Embryonic facial prominence (tissue), 1 donor: ENCODE results near the gene ACOT7.

Source experiments
- DNase-seq: peaks from one replicate; pipeline ENCODE4 v3.0.0-alpha.2; 2016; ENCODE audit errors: extremely low spot score

ACOT7 gene

GRCh38 chr1:6271554-6271953 lies 122.0 kb downstream of the ACOT7 start:
- DNase-seq, result no peak

- DNase-seq, result no peak
Observed at GRCh38 chr1:6271006-6271405, 122.6 kb downstream of the ACOT7 start.

DNA sequence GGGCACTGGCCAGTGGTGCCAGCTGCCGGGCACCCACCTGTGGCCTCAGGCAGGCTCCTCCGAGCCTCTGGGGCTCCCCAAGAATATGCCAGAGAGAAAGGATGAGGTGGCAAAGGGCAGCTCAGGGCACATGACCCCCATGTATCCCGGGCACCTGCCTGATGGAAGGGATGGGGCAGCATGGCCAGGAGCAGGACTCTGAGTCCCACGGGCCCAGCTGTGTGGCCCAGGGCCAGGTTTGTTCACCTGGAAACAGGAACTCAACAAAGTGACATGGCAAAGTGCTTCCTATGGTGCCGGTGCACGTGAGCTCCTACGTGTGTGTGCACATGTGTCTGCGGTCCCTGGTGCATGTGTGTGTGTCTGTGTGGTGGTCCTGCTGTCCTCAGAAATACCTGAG lies 123.2 kb downstream of the ACOT7 start:
- DNase-seq, result no peak

DNA sequence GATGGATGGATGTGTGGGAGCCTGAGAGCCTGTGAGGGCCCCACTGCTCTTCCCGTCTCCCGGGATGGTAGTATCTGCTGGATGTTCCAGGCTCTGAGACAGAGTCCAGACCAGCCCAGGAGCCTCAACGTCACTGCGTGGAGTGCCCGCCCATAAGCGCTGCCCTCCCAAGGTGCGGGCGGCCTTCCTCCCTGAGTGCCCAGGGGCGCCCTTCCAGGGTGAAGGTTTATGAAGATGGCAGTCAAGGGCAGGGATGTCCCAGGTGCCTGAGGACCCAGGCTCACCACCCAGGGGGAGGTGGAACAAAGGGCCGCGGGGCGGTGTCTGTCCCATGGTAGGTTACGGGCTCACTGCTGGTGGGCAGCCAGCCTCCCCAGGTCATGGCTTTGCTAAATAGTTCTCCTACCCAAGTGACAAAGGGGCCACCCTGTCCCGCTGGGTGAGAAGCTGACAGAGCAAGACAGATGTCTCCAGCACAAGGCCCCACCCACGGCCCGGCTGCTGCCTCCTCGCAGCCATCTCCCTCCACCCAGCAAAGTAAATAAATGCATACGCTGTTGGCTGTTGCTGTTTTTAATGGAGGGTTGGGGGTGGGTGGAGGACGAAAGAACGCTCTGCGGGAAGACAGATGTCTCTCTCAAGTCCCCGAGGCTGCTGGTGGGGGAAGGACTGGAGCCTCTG lies 123.7 kb downstream of the ACOT7 start:
- no peak for DNase-seq

- no peak for DNase-seq
Observed at GRCh38 chr1:6269296-6269695, 124.3 kb downstream of the ACOT7 start.

DNA sequence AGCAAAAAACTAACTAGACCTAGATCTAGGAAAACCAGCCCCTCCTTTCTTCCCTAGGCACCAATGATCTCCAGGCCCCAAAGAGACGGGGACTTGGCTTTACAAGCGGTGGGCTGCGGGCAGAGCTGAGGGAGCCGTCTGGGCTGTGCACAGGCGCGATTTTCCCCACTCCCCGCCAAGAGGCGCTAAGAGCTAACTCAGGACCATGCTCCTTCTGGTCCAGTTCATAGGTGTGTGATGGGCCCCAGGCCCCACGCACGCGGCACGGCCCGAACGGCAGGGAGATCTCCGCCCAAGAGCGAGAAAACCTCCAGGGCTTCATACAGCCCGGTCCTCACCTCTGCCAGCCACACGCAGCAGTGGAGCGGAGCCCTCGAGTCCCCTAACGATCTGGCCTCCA lies 125.2 kb downstream of the ACOT7 start:
- DNase-seq, result no peak

DNA sequence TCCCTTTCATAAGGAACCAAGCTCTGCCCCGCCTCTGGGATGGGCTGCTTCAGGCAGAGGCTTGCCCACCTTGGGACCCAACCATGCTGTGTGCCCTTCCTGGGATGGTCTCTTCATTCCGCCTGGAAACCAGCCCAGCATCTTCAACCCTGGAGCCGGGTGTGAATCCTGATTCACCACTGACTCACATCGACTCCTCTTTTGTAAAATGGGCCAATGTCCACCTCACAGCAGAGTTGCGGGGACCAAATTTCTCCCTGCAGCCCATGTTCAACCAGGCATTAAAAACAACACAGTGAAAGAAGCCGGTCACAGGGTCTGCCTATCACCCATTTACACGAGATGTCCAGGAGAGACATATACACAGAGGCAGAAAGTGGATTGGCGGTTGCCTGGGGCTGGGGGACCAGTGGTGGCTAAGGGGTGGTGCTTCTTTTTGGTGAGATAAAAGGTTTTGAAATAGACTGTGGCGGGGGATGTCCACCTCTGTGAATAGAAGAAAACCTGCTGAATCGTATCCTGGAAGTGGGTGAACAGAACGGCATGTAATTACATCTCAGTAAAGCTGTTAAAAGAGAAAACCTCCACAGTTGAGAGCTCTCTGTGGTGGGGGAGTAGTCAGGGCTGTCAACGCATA lies 125.8 kb downstream of the ACOT7 start:
- no peak for DNase-seq

- no peak for DNase-seq
Observed at GRCh38 chr1:6266641-6267040, 126.9 kb downstream of the ACOT7 start.

DNA sequence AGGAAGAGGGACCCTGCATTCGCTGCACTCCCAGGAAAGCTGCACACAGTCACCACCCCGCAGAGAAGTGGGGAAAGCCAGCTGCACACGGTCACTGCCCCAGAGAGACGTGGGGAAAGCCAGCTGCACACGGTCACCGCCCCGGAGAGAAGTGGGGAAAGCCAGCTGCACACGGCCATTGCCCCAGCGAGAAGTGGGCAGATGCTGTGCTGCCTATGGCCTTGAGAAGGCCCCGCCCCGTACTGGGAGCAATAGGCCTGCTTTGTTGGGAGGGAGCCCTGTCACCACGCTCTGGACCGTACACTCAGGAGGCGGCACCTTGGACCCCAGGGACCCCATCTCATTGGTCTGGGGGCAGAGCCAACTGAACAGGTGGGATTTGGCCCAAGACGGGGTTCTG lies 128.4 kb downstream of the ACOT7 start:
- DNase-seq, result no peak

DNA sequence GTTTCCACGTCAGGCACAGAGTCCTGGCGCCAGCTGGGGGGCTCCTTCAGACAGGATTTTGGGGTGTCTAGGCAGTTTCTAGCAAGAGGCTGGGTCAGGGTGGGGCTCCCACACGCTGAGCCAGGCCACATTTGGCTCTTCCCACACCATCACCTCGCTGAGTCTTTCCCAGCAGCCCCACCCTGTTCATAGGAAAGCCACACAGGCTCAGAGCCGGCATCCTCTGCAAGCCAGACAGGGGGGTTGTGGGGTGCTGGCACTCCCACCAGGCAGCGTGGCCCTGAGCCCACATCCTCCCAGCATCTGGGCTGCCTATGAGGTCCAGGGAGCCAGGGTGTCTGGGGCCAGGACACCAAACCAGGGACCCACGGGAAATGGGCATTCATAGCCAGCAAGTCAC lies 129.9 kb downstream of the ACOT7 start:
- no peak for DNase-seq

- DNase-seq, result no peak
Observed at GRCh38 chr1:6262555-6263420, 130.8 kb downstream of the ACOT7 start.

DNA sequence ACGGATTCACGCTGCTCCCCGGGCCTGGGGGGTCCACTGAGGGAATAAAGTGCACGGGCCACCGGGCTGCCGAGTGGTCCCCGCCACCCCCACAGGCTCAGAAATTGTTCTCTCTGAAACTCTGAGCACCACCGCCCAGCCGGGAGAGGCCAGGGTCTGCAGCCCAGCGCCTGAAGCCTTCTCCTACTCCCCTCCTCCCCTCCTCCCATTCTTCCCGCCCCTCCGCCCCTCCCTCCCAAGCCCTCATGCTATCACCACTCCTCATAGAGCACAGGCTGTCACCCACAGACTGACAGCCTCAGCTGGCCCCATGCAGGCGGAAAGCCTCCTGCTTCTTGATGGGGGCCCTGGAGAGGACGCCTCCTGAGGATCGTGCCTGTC lies 132.0 kb downstream of the ACOT7 start:
- no peak for DNase-seq

GRCh38 chr1:6260961-6261614 lies 132.5 kb downstream of the ACOT7 start, which contains the start of gene GPR153:
Gene GPR153, minus strand, starts transcription at chr1:6261098. Its CDS starts 6,193 bp downstream, at chr1:6254905.
- DNase-seq, result no peak

GRCh38 chr1:6260433-6260934 lies 133.1 kb downstream of the ACOT7 start:
- DNase-seq, result no peak

DNA sequence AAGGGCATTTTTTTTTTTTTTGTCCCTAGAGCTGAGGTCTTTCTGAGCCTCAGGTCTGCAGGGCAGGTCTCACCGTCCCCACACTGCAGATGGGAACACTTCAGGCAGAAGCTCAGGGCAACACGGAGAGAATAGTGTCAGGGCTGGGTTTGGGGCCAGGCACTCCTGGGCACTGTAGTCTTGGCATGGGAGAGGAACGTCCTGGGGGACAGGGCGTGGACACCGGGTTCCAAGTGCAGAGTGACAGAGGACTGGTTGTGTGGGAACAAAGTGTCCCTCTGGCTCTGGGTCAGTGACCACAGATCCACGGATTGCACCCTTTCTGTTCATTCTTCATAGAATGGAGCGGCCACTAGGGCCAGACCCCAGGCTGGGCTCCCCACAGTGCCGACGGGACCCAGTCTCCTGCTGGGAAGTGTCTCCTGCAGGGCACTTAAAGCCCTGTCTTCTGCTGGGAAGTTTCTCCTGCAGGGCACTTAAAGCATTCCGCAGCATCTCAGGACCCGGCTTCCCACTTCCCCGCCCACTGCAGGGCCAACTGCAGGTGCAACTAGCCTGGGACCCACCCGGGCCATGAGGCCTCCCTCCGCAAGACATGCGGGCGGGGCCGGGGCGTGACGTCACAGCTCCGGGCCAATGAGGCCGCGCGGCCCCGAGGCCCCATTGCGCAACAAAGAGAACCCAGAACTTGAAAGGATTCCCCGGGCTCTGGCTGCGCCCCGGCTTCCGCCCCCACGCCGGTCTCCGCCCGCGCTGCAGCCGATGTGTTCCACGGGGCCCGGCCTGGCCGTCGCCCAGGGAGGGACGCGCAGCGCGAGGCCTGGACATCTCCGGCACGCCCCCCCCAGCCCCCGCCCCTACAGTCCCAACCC lies 133.8 kb downstream of the ACOT7 start:
- no peak for DNase-seq

DNA sequence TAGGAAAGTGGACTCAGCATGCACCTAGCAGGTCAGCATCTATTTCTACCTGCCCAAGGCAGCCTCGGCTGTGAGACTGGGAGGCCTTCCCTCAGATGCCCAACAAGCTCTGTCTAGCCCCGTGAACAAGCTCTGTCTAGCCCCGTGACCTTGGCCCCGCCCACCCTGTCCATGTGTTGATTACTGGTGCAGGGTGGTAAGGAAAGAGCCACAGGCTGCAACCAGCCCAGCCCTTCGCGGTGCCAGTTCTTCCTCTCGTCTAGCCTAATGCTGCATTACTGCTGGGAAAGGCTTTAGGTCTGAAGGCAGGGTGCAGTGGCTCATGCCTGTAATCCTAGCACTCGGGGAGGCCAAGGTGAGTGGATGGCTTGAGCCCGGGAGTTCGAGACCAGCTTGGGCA lies 134.9 kb downstream of the ACOT7 start:
- DNase-seq, result no peak

GRCh38 chr1:6257541-6258069 lies 136.0 kb downstream of the ACOT7 start:
- DNase-seq, result no peak

GRCh38 chr1:6256645-6257044 lies 136.9 kb downstream of the ACOT7 start:
- DNase-seq, result no peak

DNA sequence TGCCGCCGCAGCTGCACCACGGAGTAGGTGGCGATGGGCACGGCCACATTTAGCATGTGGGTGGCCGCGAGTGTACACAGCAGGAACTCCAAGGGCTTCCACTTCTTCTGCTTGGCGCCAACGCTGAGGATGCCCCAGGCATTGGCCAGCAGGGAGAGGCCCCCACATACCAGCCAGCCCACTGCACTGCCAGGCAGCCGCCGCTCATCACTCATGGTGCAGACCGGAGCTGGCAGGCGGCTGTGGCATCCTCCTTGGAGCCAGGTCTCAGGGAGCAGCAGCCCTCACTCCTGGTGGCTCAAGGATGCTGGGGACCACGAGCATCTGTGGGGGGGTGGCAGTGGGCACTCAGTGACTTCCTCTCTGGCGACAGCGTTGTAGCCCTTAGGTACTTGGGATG lies 138.9 kb downstream of the ACOT7 start:
- DNase-seq, result no peak

GRCh38 chr1:6253380-6253779 lies 140.2 kb downstream of the ACOT7 start:
- DNase-seq, result no peak

DNA sequence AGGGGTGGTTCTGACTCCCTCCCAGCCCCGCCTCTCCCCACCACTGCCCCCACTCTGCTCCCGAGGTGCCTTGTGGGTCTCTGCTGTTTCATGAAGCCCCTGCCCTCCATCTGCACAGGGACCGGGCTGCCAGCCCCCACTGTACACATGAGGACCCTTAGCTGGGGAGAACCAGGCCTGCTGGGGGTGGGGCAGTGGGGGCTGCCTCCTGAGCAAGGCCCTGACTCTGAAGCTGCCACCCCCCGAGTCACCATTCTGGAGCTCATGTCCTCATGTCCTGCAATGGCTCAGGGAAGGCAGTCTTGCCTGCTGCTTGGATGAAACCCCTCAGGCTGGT lies 141.2 kb downstream of the ACOT7 start:
- no peak for DNase-seq
